ENCODE measurements around the gene USB1.

GRCh38 chr16:58016840-58017446, 15.7 kb downstream of the USB1 start:
- TF ChIP-seq CTCF (IDR thresholded peaks at IDR 0.05) (no peak), POLR2A (IDR thresholded peaks at IDR 0.05) (no peak)

All from prostate gland (tissue), 2 donors.